ENCODE data around the gene ARHGEF2. TPM values are rescaled to one million over a fixed set of nuclear protein-coding genes. Genes with fewer than 3 reads are reported as not detected.

ARHGEF2 gene
- polyA plus RNA-seq, 2 of the 4 experiments (the other 2 are of a cell fraction): 21.3 to 67.4 TPM

DNA sequence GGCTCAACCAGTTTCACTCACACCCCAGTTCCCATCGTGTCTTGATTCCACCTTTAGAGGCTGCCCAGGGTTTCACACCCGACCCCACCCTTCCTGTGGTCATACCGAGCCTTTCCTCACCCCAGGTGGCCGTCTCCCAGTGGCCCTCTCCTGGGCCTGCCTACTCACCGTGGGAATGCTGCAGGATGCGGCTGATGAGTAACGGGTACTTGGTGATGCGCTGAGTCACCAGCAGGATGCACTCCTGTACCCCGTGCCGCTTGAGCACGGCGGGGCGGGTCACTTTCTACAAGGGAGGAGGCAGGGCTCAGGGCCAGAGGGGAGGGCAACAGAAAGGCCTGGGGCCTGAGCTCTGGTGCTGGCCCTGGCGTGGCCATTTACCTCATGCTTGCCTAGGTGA lies 16.4 kb downstream of the ARHGEF2 start (continued):
- TF ChIP-seq MAZ (IDR thresholded peaks at IDR 0.05; ENCODE audit: borderline replicate concordance, low read depth, low read length) (0 out of 2 replicates have a peak, but pooled peaks have one; percentile 81), EP300 (IDR thresholded peaks at IDR 0.05) (peak in 1 of 2 experiments; percentile 19; a peak in 1 of 5 replicates), JUN (IDR thresholded peaks at IDR 0.05) (no peak; a peak in 2 of 5 replicates), BHLHE40 (IDR thresholded peaks at IDR 0.05; ENCODE audit: low read depth, low read length) (peak; percentile 54; the same call in 1 of the 2 replicates), NR3C1 (IDR thresholded peaks at IDR 0.05) (no peak), ZFP36 (IDR thresholded peaks at IDR 0.05; ENCODE audit: borderline replicate concordance, partially characterized antibody) (no peak), SREBF2 (IDR thresholded peaks at IDR 0.05) (no peak), HOXB5 (CRISPR knock-in tag; IDR thresholded peaks at IDR 0.05) (no peak), FOSL2 (IDR thresholded peaks at IDR 0.05) (peak; percentile 53; the same call in 1 of the 2 replicates), FOSL2 (CRISPR knock-in tag; IDR thresholded peaks at IDR 0.05) (peak; percentile 96), ZSCAN20 (CRISPR knock-in tag; IDR thresholded peaks at IDR 0.05) (no peak), HEYL (CRISPR knock-in tag; IDR thresholded peaks at IDR 0.05) (no peak), TP53 (CRISPR knock-in tag; IDR thresholded peaks at IDR 0.05) (no peak), MYC (IDR thresholded peaks at IDR 0.05; ENCODE audit: borderline replicate concordance, low read length) (0 out of 2 replicates have a peak, but pooled peaks have one; percentile 65), NPAS2 (CRISPR knock-in tag; IDR thresholded peaks at IDR 0.05; ENCODE audit: borderline replicate concordance) (no peak), TFCP2L1 (CRISPR knock-in tag; IDR thresholded peaks at IDR 0.05) (no peak), CBX2 (IDR thresholded peaks at IDR 0.05; ENCODE audit: borderline replicate concordance, low read depth) (no peak), KDM1A (IDR thresholded peaks at IDR 0.05; ENCODE audit: low read depth) (no peak), POLR2AphosphoS2 (conservative IDR thresholded peaks at IDR 0.05; ENCODE audit: low read length) (no peak), ESRRA (IDR thresholded peaks at IDR 0.05; ENCODE audit: borderline replicate concordance, low read length) (no peak)
- TF ChIP-seq, protein P1, sequence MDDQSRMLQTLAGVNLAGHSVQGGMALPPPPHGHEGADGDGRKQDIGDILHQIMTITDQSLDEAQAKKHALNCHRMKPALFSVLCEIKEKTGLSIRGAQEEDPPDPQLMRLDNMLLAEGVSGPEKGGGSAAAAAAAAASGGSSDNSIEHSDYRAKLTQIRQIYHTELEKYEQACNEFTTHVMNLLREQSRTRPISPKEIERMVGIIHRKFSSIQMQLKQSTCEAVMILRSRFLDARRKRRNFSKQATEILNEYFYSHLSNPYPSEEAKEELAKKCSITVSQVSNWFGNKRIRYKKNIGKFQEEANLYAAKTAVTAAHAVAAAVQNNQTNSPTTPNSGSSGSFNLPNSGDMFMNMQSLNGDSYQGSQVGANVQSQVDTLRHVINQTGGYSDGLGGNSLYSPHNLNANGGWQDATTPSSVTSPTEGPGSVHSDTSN (IDR thresholded peaks at IDR 0.05): no peak
- TF ChIP-seq, protein P2, sequence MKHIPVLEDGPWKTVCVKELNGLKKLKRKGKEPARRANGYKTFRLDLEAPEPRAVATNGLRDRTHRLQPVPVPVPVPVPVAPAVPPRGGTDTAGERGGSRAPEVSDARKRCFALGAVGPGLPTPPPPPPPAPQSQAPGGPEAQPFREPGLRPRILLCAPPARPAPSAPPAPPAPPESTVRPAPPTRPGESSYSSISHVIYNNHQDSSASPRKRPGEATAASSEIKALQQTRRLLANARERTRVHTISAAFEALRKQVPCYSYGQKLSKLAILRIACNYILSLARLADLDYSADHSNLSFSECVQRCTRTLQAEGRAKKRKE (CRISPR knock-in tag; IDR thresholded peaks at IDR 0.05; ENCODE audit: low read depth): 0 out of 2 replicates have a peak, but pooled peaks have one; percentile 41
- TF ChIP-seq, protein P3, sequence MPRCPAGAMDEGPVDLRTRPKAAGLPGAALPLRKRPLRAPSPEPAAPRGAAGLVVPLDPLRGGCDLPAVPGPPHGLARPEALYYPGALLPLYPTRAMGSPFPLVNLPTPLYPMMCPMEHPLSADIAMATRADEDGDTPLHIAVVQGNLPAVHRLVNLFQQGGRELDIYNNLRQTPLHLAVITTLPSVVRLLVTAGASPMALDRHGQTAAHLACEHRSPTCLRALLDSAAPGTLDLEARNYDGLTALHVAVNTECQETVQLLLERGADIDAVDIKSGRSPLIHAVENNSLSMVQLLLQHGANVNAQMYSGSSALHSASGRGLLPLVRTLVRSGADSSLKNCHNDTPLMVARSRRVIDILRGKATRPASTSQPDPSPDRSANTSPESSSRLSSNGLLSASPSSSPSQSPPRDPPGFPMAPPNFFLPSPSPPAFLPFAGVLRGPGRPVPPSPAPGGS (IDR thresholded peaks at IDR 0.05): no peak
- TF ChIP-seq, protein P4, sequence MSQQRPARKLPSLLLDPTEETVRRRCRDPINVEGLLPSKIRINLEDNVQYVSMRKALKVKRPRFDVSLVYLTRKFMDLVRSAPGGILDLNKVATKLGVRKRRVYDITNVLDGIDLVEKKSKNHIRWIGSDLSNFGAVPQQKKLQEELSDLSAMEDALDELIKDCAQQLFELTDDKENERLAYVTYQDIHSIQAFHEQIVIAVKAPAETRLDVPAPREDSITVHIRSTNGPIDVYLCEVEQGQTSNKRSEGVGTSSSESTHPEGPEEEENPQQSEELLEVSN (IDR thresholded peaks at IDR 0.05; ENCODE audit: borderline replicate concordance, low read depth): no peak

DNA sequence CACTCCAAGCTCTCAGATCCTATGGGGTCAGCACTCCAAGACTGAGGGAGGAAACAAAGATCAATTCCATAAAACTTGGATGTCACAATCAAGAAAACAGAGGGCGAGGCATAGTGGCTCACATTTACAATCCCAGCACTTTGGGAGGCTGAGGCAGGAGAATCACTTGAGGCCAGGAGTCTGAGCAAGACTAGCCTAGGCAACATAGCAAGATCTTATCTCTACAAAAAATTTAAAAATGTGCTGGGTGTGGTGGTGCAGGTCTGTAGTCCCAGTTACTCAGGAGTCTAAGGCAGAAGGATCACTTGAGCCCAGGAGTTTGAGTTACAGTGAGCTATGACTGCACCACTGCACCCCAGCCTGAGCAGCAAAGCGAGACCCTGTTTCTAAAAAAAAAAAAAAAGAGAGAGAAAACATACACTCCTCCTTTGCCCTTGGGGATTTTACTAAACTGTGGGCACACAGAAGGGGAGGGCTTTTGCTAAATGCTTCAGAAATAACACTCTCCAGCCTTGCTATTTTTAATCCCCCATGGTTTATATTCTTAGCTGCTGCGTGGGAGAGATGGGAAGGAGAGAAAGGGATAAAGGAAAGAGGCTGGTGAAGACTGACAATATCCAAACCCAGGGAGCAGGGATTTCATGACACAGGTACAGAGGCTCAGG lies 18.1 kb downstream of the ARHGEF2 start:
- DNase-seq (ENCODE audit: low read depth in 1 of 2, low spot score in 1 of 2) (no peak), FAIRE-seq (no peak), ATAC-seq (no peak)
- Histone ChIP-seq H3K9me3 (no peaks in the 10 kb centered on the region), H3K4me1 (peaks cover 39% of the 10 kb centered on the region), H3K4me3 (no peak overlapping the region), H3K4me2 (peak overlapping the region; percentile 66), H3K27ac (peak overlapping the region; percentile 91 to 95)
- ChIA-PET CTCF (interaction anchor here (0.8 to 6.0 kb wide), 8 partner anchors 11 to 629 kb away, joined by 4 to 43 read pairs (median 12); partner anchors contain the start of genes ARHGEF2 and UBQLN4), POLR2A (interaction anchor here (1.5 kb wide), 1 partner anchor 15 kb away, joined by 3 read pairs; no protein-coding TSS in a partner anchor)
- WGBS (ENCODE audit: missing lambda C conversion rate): 84% methylated on average over 3 of the region's 3 CpGs
- TF ChIP-seq POLR2AphosphoS2 (conservative IDR thresholded peaks at IDR 0.05; ENCODE audit: low read length): no peak
- TF ChIP-seq CBX8 (IDR thresholded peaks at IDR 0.05): no peak
- TF ChIP-seq CHD2 (IDR thresholded peaks at IDR 0.05; ENCODE audit: low read length, partially characterized antibody): no peak
- no peak for TF ChIP-seq CHD4 (IDR thresholded peaks at IDR 0.05; ENCODE audit: borderline replicate concordance)
- no peak for TF ChIP-seq FOSL2 (IDR thresholded peaks at IDR 0.05)
- TF ChIP-seq FOSL2 (CRISPR knock-in tag; IDR thresholded peaks at IDR 0.05): no peak
- TF ChIP-seq, protein P5, sequence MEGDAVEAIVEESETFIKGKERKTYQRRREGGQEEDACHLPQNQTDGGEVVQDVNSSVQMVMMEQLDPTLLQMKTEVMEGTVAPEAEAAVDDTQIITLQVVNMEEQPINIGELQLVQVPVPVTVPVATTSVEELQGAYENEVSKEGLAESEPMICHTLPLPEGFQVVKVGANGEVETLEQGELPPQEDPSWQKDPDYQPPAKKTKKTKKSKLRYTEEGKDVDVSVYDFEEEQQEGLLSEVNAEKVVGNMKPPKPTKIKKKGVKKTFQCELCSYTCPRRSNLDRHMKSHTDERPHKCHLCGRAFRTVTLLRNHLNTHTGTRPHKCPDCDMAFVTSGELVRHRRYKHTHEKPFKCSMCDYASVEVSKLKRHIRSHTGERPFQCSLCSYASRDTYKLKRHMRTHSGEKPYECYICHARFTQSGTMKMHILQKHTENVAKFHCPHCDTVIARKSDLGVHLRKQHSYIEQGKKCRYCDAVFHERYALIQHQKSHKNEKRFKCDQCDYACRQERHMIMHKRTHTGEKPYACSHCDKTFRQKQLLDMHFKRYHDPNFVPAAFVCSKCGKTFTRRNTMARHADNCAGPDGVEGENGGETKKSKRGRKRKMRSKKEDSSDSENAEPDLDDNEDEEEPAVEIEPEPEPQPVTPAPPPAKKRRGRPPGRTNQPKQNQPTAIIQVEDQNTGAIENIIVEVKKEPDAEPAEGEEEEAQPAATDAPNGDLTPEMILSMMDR (IDR thresholded peaks at IDR 0.05): no peak
- TF ChIP-seq EHMT2 (IDR thresholded peaks at IDR 0.05; ENCODE audit: low read depth): no peak
- TF ChIP-seq, protein P6, sequence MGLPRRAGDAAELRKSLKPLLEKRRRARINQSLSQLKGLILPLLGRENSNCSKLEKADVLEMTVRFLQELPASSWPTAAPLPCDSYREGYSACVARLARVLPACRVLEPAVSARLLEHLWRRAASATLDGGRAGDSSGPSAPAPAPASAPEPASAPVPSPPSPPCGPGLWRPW (IDR thresholded peaks at IDR 0.05): no peak
- no peak for TF ChIP-seq RAD21 (conservative IDR thresholded peaks at IDR 0.05 in 1 of 2, IDR thresholded peaks at IDR 0.05 in 1 of 2)
- no peak for TF ChIP-seq MAZ (IDR thresholded peaks at IDR 0.05; ENCODE audit: borderline replicate concordance, low read depth, low read length)
- TF ChIP-seq ZSCAN20 (CRISPR knock-in tag; IDR thresholded peaks at IDR 0.05): no peak
- no peak for TF ChIP-seq FOSB (CRISPR knock-in tag; IDR thresholded peaks at IDR 0.05)
- no peak for TF ChIP-seq EP300 (IDR thresholded peaks at IDR 0.05)
- TF ChIP-seq NPAS2 (CRISPR knock-in tag; IDR thresholded peaks at IDR 0.05; ENCODE audit: borderline replicate concordance): no peak
- TF ChIP-seq GATA3 (IDR thresholded peaks at IDR 0.05; ENCODE audit: borderline replicate concordance): no peak
